ENCODE measurements around the gene DCN. TPM values are rescaled to one million over a fixed set of nuclear protein-coding genes. Genes with fewer than 3 reads are reported as not detected.

Gene DCN
- total RNA-seq, 2 experiments from 2014 or later, result not detected

DNA sequence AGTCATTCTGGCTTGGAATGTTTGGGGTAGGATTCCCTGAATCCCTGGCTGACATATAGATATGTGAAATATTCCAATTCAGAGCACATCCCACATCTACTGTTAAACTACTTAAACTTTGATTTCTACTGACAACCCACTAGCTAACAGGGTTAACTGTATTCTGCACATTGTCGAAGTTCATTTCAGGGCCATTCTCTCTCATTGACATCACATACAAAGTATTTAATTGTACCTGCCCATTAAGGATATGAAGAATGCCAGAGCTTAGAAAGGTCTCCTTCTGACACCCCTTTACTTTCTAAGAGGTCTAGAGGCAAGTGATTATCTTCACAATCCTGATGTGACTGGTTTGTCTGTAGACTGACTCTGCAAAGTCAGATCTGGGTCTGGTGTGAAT is 2.8 kb upstream of the DCN start:
- Histone ChIP-seq H3K36me3 (ENCODE audit: insufficient read depth, low read length) (no peaks in the 10 kb centered on the region), H3K9me3 (ENCODE audit: control insufficient read depth in 1 of 2, insufficient read depth in 1 of 2, low read length in 2 of 2) (no peaks in the 10 kb centered on the region), H3K27me3 (ENCODE audit: control insufficient read depth in 1 of 2, insufficient read depth in 2 of 2, low read length in 2 of 2) (no peaks in the 10 kb centered on the region), H3K27ac (ENCODE audit: low read depth in 1 of 2, low read length in 2 of 2) (no peak overlapping the region), H3K4me1 (ENCODE audit: insufficient read depth, low read length) (no peaks in the 10 kb centered on the region), H3K4me3 (ENCODE audit: low read length) (no peak overlapping the region)
- Mint-ChIP-seq H3K9me3 (no peaks in the 10 kb centered on the region), H3K36me3 (ENCODE audit: low read depth) (no peaks in the 10 kb centered on the region), H3K4me3 (no peak overlapping the region), H3K27ac (no peak overlapping the region), H3K27me3 (peaks cover 11% of the 10 kb centered on the region), H3K4me1 (ENCODE audit: low read depth) (no peaks in the 10 kb centered on the region)
- intact Hi-C loops (cut with DNase I, micrococcal nuclease), result no loop called here
- TF ChIP-seq, protein P1, sequence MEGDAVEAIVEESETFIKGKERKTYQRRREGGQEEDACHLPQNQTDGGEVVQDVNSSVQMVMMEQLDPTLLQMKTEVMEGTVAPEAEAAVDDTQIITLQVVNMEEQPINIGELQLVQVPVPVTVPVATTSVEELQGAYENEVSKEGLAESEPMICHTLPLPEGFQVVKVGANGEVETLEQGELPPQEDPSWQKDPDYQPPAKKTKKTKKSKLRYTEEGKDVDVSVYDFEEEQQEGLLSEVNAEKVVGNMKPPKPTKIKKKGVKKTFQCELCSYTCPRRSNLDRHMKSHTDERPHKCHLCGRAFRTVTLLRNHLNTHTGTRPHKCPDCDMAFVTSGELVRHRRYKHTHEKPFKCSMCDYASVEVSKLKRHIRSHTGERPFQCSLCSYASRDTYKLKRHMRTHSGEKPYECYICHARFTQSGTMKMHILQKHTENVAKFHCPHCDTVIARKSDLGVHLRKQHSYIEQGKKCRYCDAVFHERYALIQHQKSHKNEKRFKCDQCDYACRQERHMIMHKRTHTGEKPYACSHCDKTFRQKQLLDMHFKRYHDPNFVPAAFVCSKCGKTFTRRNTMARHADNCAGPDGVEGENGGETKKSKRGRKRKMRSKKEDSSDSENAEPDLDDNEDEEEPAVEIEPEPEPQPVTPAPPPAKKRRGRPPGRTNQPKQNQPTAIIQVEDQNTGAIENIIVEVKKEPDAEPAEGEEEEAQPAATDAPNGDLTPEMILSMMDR (IDR thresholded peaks at IDR 0.05), result no peak
- ChIA-PET CTCF (interaction anchor here (0.9 kb wide), 1 partner anchor 9 kb away, joined by 4 read pairs; no protein-coding TSS in a partner anchor), POLR2A (no interaction called here)
- DNase-seq, result no peak
- no peak for ATAC-seq (ENCODE audit: poor library complexity)

- Histone ChIP-seq H3K27me3 (ENCODE audit: control insufficient read depth in 1 of 2, insufficient read depth in 2 of 2, low read length in 2 of 2) (no peaks in the 10 kb centered on the region), H3K9me3 (ENCODE audit: control insufficient read depth in 1 of 2, insufficient read depth in 1 of 2, low read length in 2 of 2) (no peaks in the 10 kb centered on the region), H3K4me3 (ENCODE audit: low read length) (no peak overlapping the region), H3K36me3 (ENCODE audit: insufficient read depth, low read length) (no peaks in the 10 kb centered on the region), H3K27ac (ENCODE audit: low read depth in 1 of 2, low read length in 2 of 2) (no peak overlapping the region), H3K4me1 (ENCODE audit: insufficient read depth, low read length) (no peaks in the 10 kb centered on the region)
- Mint-ChIP-seq H3K4me3 (no peak overlapping the region), H3K36me3 (ENCODE audit: low read depth) (no peaks in the 10 kb centered on the region), H3K27me3 (peaks cover 11% of the 10 kb centered on the region), H3K9me3 (no peaks in the 10 kb centered on the region), H3K4me1 (ENCODE audit: low read depth) (no peaks in the 10 kb centered on the region), H3K27ac (no peak overlapping the region)
- intact Hi-C loops (cut with DNase I, micrococcal nuclease), result no loop called here
- no peak for ATAC-seq (ENCODE audit: poor library complexity)
- TF ChIP-seq, protein P1 (IDR thresholded peaks at IDR 0.05), result no peak
- DNase-seq, result no peak
- ChIA-PET POLR2A (no interaction called here), CTCF (no interaction called here)
Measured at GRCh38 chr12:91183551-91183950, 934 bp upstream of the DCN start.

DNA sequence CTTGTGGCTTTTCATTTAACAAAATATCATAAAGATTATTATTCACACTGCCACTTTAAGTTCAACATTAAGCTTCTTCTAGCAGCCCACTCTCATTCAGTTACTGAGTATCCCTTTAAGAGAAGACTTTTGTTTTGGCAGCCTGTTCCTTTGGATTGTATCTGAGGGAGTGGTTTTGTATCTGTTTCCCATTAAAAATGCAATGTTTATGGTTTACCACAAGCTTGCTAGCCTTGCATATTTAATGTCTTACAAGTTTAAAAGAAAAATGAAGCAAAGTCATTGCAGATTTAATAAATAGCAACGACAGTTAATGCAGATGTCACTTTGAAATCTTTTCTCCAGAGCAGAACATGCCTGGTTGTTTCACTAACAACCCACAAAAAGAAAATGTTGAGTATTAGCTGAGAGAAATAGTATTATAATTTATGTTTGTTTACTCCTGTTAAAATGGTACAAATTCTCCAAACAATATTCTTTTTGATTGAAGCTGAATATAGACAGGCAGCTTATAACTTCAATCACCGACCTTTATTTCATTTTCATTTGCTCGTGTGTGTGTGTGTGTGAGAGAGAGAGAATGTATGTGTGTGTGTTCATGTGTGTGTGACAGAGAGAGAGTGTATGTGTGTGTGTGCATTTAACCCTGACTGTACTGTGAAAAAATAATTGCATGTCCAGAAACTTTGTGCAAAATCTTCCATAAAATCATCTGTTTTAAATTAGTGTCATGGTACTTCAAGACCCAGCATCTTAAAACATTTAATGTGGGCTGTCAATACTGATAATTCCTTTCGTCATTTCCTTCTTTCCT is 1.8 kb downstream of the DCN start:
- no peak overlapping the region for H3K4me3 ChIP-seq (ENCODE audit: low read length)
- Mint-ChIP-seq H3K36me3 (ENCODE audit: low read depth) (no peaks in the 10 kb centered on the region), H3K4me1 (ENCODE audit: low read depth) (no peaks in the 10 kb centered on the region), H3K4me3 (no peak overlapping the region), H3K27ac (no peak overlapping the region), H3K9me3 (no peaks in the 10 kb centered on the region), H3K27me3 (peaks cover 6% of the 10 kb centered on the region)
- TF ChIP-seq, protein P1 (IDR thresholded peaks at IDR 0.05), result no peak
- DNase-seq, result no peak
- ChIA-PET POLR2A (no interaction called here), CTCF (no interaction called here)
- H3K9me3 ChIP-seq (ENCODE audit: control insufficient read depth in 1 of 2, insufficient read depth in 1 of 2, low read length in 2 of 2), result no peaks in the 10 kb centered on the region
- H3K27ac ChIP-seq (ENCODE audit: low read depth in 1 of 2, low read length in 2 of 2), result no peak overlapping the region
- no peaks in the 10 kb centered on the region for H3K4me1 ChIP-seq (ENCODE audit: insufficient read depth, low read length)
- no peaks in the 10 kb centered on the region for H3K36me3 ChIP-seq (ENCODE audit: insufficient read depth, low read length)
- intact Hi-C loops (cut with DNase I, micrococcal nuclease), result no loop called here
- no peaks in the 10 kb centered on the region for H3K27me3 ChIP-seq (ENCODE audit: control insufficient read depth in 1 of 2, insufficient read depth in 2 of 2, low read length in 2 of 2)
- ATAC-seq (ENCODE audit: poor library complexity), result no peak
